ENCODE results near the gene SLC35F3.

- TF ChIP-seq CTCF (IDR thresholded peaks at IDR 0.05; ENCODE audit: low read depth, low read length) (no peak), MYC (IDR thresholded peaks at IDR 0.05; ENCODE audit: low read depth, low read length) (no peak), MAX (IDR thresholded peaks at IDR 0.05; ENCODE audit: low read depth, low read length) (no peak)
These were observed 39.9 kb upstream of the SLC35F3 start for GRCh38 chr1:233864578-233864977.

All from NB4 (cell line).